ENCODE measurements around the gene PRR23C.

- TF ChIP-seq CTCF (optimal IDR thresholded peaks at IDR 0.05 in 1 of 3, IDR thresholded peaks at IDR 0.05 in 1 of 3, conservative IDR thresholded peaks at IDR 0.05 in 1 of 3; ENCODE audit: extremely low read depth in 1 of 3, insufficient read depth in 2 of 3, low read length in 3 of 3) (no peak), EZH2 (IDR thresholded peaks at IDR 0.05; ENCODE audit: low read length) (no peak)
These were observed 39.2 kb downstream of the PRR23C start for GRCh38 chr3:139005356-139005993.
